ENCODE measurements around the gene ZC3H7B.

DNA sequence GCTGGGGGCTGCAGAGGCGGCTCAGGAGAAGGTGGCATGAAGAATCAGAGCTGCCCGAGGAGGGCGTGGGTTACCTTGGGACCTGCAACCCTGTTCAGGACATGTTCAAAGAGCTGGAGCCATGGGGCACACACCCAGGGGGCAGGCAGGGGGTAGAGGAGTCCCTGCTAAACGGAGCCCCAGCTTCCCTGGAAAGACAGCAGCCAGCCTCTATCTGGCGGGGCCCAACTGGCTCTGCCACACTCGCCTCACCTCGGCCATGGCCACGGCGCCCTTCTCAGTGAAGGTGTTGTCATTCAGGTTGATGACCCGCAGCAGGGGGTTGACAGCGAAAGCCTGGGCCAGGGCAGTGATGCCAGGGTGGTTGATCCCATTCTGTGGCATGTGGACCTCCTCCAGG lies 43.6 kb upstream of the ZC3H7B start:
- no peak for TF ChIP-seq GATA3 (IDR thresholded peaks at IDR 0.05; ENCODE audit: low read depth, low read length)
- no peak for TF ChIP-seq GATA2 (IDR thresholded peaks at IDR 0.05; ENCODE audit: low read depth, low read length)
